CD8-positive, alpha-beta memory T cell (primary cell): ENCODE data around the gene CD300C. TPM values are rescaled to one million over a fixed set of nuclear protein-coding genes. Genes with fewer than 3 reads are reported as not detected.
A peak's percentile ranks its signal among the peaks of the same experiment; 100 is the strongest.

Experiments used
- CTCF ChIA-PET: fragments of 350-600 bp; sonication (Branson Sonifier 250); formaldehyde crosslinking; loops from one replicate; lab custom pipeline; 2021; ENCODE audit warnings: antibody characterized with exemption; lab: Charles Lee
- POLR2A ChIA-PET: fragments of 350-600 bp; sonication (Branson Sonifier 250); formaldehyde crosslinking; loops from one replicate; lab custom pipeline; 2021; ENCODE audit warnings: antibody characterized with exemption; lab: Charles Lee
- DNase-seq, 5 donors: peaks; one replicate each; pipeline versions ENCODE4 v3.0.0 to v3.0.0-alpha.2; 2020 to 2022; ENCODE audit warnings: mixed read lengths in 1 of 5
- H3K27ac ChIP-seq: one replicate; pipeline ENCODE4 v1.7.0; 2013; ENCODE audit warnings: low read depth, mild to moderate bottlenecking, low read length, moderate library complexity
- H3K27me3 ChIP-seq: 2 replicates; pipeline ENCODE4 v1.7.0; 2013; ENCODE audit warnings: low read length, mild to moderate bottlenecking; ENCODE audit not compliant: insufficient read depth, poor library complexity, severe bottlenecking
- H3K36me3 ChIP-seq: 2 replicates; pipeline ENCODE4 v1.7.0; 2013; ENCODE audit warnings: mild to moderate bottlenecking, low read length, moderate library complexity; ENCODE audit not compliant: insufficient read depth
- H3K4me1 ChIP-seq: 2 replicates; pipeline ENCODE4 v1.7.0; 2013; ENCODE audit warnings: mild to moderate bottlenecking, low read length, moderate library complexity; ENCODE audit not compliant: insufficient read depth
- H3K4me3 ChIP-seq: 2 replicates; pipeline ENCODE4 v1.7.0; 2013; ENCODE audit warnings: mild to moderate bottlenecking, low read length
- H3K9me3 ChIP-seq: 2 replicates; pipeline ENCODE4 v1.7.0; 2013; ENCODE audit warnings: mild to moderate bottlenecking, low read length
- H3K27ac Mint-ChIP-seq, 8 donors: one replicate each; pipeline ENCODE4 v1.8.0; 2020 to 2021; ENCODE audit warnings: mixed read lengths in 8 of 8, mild to moderate bottlenecking in 6 of 8, inconsistent platforms in 3 of 8, moderate library complexity in 3 of 8
- H3K27me3 Mint-ChIP-seq, 2 donors: one replicate each; pipeline ENCODE4 v1.8.0; 2020 to 2021; ENCODE audit warnings: mixed read lengths in 2 of 2, mild to moderate bottlenecking in 1 of 2, moderate library complexity in 1 of 2
- H3K36me3 Mint-ChIP-seq, 3 donors: one replicate each; pipeline ENCODE4 v1.8.0; 2020 to 2021; ENCODE audit warnings: mixed read lengths in 3 of 3, inconsistent platforms in 1 of 3, mild to moderate bottlenecking in 1 of 3
- H3K4me1 Mint-ChIP-seq, 3 donors: one replicate each; pipeline ENCODE4 v1.8.0; 2020 to 2021; ENCODE audit warnings: mixed read lengths in 3 of 3, inconsistent platforms in 1 of 3, mild to moderate bottlenecking in 1 of 3
- H3K4me3 Mint-ChIP-seq, 7 donors: one replicate each; pipeline ENCODE4 v1.8.0; 2020 to 2021; ENCODE audit warnings: mixed read lengths in 7 of 7, mild to moderate bottlenecking in 6 of 7, moderate library complexity in 4 of 7, inconsistent platforms in 2 of 7
- H3K9me3 Mint-ChIP-seq, 5 donors: one replicate each; pipeline ENCODE4 v1.8.0; 2020 to 2022; ENCODE audit warnings: mixed read lengths in 5 of 5, mild to moderate bottlenecking in 3 of 5, moderate library complexity in 2 of 5, inconsistent platforms in 1 of 5
- polyA plus RNA-seq: library from polyadenylated mRNA; unstranded; fragments of 300-500 nt; fragmentation: Illumina TruSeq; gene quantifications from one replicate; pipeline ENCODE4 v1.2.3, GENCODE V29; 2021
- total RNA-seq, 2 experiments: library from RNA; stranded (reverse); gene quantifications; one replicate each; pipeline ENCODE4 v1.2.3, GENCODE V29; 2021

The CD300C gene
- total and polyA plus RNA-seq, 3 experiments from 2014 or later = 0.20 TPM; not detected in 2

GRCh38 chr17:74527756-74528155, 18.2 kb downstream of the CD300C start:
- no peak overlapping the region for H3K4me3 ChIP-seq
- ChIA-PET CTCF (interaction anchor here (1.1 kb wide), 1 partner anchor 148 kb away, joined by 3 read pairs; no protein-coding TSS in a partner anchor), POLR2A (no interaction called here)
- H3K36me3 ChIP-seq = no peaks in the 10 kb centered on the region
- Mint-ChIP-seq H3K4me3 (no peak overlapping the region), H3K27me3 (peaks cover 26 to 82% of the 10 kb centered on the region in 2 donors), H3K9me3 (peaks cover 0 to 5% (median 5%) of the 10 kb centered on the region in 5 donors), H3K36me3 (no peaks in the 10 kb centered on the region), H3K4me1 (peaks cover 0 to under 1% (median 0%) of the 10 kb centered on the region in 3 donors), H3K27ac (no peak overlapping the region)
- H3K27me3 ChIP-seq = peaks cover 14% of the 10 kb centered on the region
- no peak for DNase-seq
- no peaks in the 10 kb centered on the region for H3K9me3 ChIP-seq
- H3K4me1 ChIP-seq = no peaks in the 10 kb centered on the region
- no peak overlapping the region for H3K27ac ChIP-seq

DNA sequence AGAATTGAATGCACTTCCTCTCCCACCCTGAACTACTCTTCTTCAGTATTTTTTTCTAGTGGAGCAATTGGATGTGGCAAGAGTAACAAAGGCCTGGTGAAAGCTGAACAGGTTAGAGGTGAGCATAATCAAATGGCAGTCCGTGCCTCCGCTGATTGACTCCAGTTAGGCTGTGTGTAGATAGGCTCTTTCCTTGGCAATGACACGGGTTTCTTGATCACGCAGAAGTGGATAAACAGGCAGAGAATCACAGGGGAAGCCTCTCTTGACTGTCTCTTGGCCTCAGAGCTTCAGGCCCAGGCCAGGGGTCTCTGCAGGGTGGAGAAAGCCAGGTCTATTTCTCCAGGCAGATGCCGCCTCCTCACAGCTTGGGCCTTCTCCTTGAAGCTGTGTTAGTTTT, 18.8 kb downstream of the CD300C start:
- Mint-ChIP-seq H3K9me3 (peaks cover 0 to 5% (median 5%) of the 10 kb centered on the region in 5 donors), H3K27me3 (peaks cover 26 to 82% of the 10 kb centered on the region in 2 donors)
- DNase-seq = no peak

GRCh38 chr17:74526681-74527080, 19.2 kb downstream of the CD300C start:
- H3K27me3 Mint-ChIP-seq = peaks cover 23 to 81% of the 10 kb centered on the region in 2 donors
- H3K9me3 Mint-ChIP-seq = peaks cover 0 to 5% (median 5%) of the 10 kb centered on the region in 5 donors
- Histone ChIP-seq H3K27ac (no peak overlapping the region), H3K9me3 (no peaks in the 10 kb centered on the region), H3K4me1 (no peaks in the 10 kb centered on the region), H3K4me3 (no peak overlapping the region), H3K27me3 (peaks cover 14% of the 10 kb centered on the region), H3K36me3 (no peaks in the 10 kb centered on the region)
- no peak for DNase-seq
- ChIA-PET POLR2A (no interaction called here), CTCF (no interaction called here)
- no peak overlapping the region for H3K4me3 Mint-ChIP-seq
- no peaks in the 10 kb centered on the region for H3K36me3 Mint-ChIP-seq
- no peak overlapping the region for H3K27ac Mint-ChIP-seq
- H3K4me1 Mint-ChIP-seq = peaks cover 0 to 2% (median 0%) of the 10 kb centered on the region in 3 donors

More for the DNA sequence above, 18.8 kb downstream of the CD300C start:
- Mint-ChIP-seq H3K4me3 (no peak overlapping the region), H3K27ac (no peak overlapping the region), H3K4me1 (no peaks in the 10 kb centered on the region), H3K36me3 (no peaks in the 10 kb centered on the region)
- H3K27me3 ChIP-seq = peaks cover 14% of the 10 kb centered on the region
- ChIA-PET POLR2A (no interaction called here), CTCF (no interaction called here)
- no peak overlapping the region for H3K27ac ChIP-seq
- no peak overlapping the region for H3K4me3 ChIP-seq
- H3K4me1 ChIP-seq = no peaks in the 10 kb centered on the region
- no peaks in the 10 kb centered on the region for H3K36me3 ChIP-seq
- H3K9me3 ChIP-seq = no peaks in the 10 kb centered on the region

GRCh38 chr17:74525781-74526288, 20.1 kb downstream of the CD300C start:
- Histone ChIP-seq H3K4me3 (no peak overlapping the region), H3K9me3 (no peaks in the 10 kb centered on the region), H3K4me1 (no peaks in the 10 kb centered on the region), H3K36me3 (no peaks in the 10 kb centered on the region), H3K27ac (no peak overlapping the region), H3K27me3 (peaks cover 14% of the 10 kb centered on the region)
- peak overlapping the region in 1 of 8 donors; percentile 92 for H3K27ac Mint-ChIP-seq
- CTCF ChIA-PET = no interaction called here
- H3K27me3 Mint-ChIP-seq = peaks cover 21 to 81% of the 10 kb centered on the region in 2 donors
- no peak for DNase-seq
- no peak overlapping the region for H3K4me3 Mint-ChIP-seq
- no peaks in the 10 kb centered on the region for H3K36me3 Mint-ChIP-seq
- H3K4me1 Mint-ChIP-seq = peaks cover 0 to 7% (median 5%) of the 10 kb centered on the region in 3 donors
- peaks cover 0 to 5% (median 5%) of the 10 kb centered on the region in 5 donors for H3K9me3 Mint-ChIP-seq
- POLR2A ChIA-PET = no interaction called here

GRCh38 chr17:74525465-74525725, 20.5 kb downstream of the CD300C start:
- CTCF ChIA-PET = no interaction called here
- H3K27me3 ChIP-seq = peaks cover 14% of the 10 kb centered on the region
- H3K4me1 ChIP-seq = no peaks in the 10 kb centered on the region
- no peaks in the 10 kb centered on the region for H3K36me3 Mint-ChIP-seq
- H3K27me3 Mint-ChIP-seq = peaks cover 21 to 79% of the 10 kb centered on the region in 2 donors
- DNase-seq = no peak
- no peaks in the 10 kb centered on the region for H3K36me3 ChIP-seq
- peaks cover 0 to 5% (median 5%) of the 10 kb centered on the region in 5 donors for H3K9me3 Mint-ChIP-seq
- H3K27ac Mint-ChIP-seq = no peak overlapping the region
- H3K4me1 Mint-ChIP-seq = peaks cover 0 to 7% (median 5%) of the 10 kb centered on the region in 3 donors
- POLR2A ChIA-PET = no interaction called here
- no peak overlapping the region for H3K4me3 ChIP-seq
- no peak overlapping the region for H3K27ac ChIP-seq
- H3K9me3 ChIP-seq = no peaks in the 10 kb centered on the region
- no peak overlapping the region for H3K4me3 Mint-ChIP-seq

DNA sequence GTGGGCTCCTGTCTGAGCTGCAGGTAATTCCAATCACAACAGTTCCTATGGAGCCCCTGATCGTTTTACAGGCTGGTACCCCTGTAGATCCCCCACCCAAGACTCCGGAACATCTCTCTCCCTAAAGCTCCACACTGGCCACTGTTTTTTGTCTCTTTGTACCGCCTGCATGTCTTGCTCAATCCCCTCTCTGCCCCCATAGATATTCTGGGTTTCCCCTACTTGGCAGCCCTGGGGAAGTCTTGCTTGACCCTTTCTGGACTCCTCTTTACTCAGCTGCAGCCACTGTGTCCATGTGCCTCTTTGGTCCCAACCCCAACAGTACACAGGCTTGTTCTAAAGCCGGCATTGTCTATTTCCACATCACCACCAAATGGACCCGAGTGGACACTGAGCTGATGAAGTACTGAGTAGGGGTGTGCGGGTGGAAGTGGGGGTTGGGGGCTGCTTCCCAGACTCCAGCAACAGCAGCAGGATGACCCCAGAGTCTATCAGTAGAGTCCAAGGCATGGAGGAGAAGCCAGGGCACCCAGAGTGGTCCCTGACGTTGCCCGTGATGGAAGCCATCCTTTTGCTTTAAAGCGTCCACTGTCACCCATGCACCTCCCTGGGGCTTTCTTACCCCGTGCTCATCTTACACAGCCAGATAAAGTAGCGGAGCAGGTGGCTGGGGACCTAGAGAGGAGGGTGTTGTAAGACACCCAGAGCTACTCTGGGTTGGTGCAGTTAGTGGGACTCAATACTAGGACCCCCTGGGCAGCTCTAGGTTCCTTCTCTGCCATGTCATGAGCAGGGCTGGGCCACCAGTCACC, 21.1 kb downstream of the CD300C start:
- Histone ChIP-seq H3K27ac (no peak overlapping the region), H3K4me3 (no peak overlapping the region), H3K4me1 (no peaks in the 10 kb centered on the region), H3K36me3 (no peaks in the 10 kb centered on the region), H3K9me3 (no peaks in the 10 kb centered on the region), H3K27me3 (peaks cover 14% of the 10 kb centered on the region)
- no peaks in the 10 kb centered on the region for H3K36me3 Mint-ChIP-seq
- ChIA-PET POLR2A (no interaction called here), CTCF (no interaction called here)
- peaks cover 21 to 77% of the 10 kb centered on the region in 2 donors for H3K27me3 Mint-ChIP-seq
- H3K4me3 Mint-ChIP-seq = no peak overlapping the region
- peaks cover 0 to 5% (median 5%) of the 10 kb centered on the region in 5 donors for H3K9me3 Mint-ChIP-seq
- no peak overlapping the region for H3K27ac Mint-ChIP-seq
- DNase-seq = no peak
- peaks cover 0 to 7% (median 7%) of the 10 kb centered on the region in 3 donors for H3K4me1 Mint-ChIP-seq

- no peaks in the 10 kb centered on the region for H3K9me3 ChIP-seq
- Mint-ChIP-seq H3K27ac (no peak overlapping the region), H3K36me3 (peaks cover 0 to 5% (median 1%) of the 10 kb centered on the region in 3 donors), H3K9me3 (peaks cover 0 to 10% (median 5%) of the 10 kb centered on the region in 5 donors), H3K27me3 (peaks cover 22 to 75% of the 10 kb centered on the region in 2 donors), H3K4me1 (peaks cover 0 to 7% (median 7%) of the 10 kb centered on the region in 3 donors), H3K4me3 (no peak overlapping the region)
- H3K4me3 ChIP-seq = no peak overlapping the region
- H3K4me1 ChIP-seq = no peaks in the 10 kb centered on the region
- ChIA-PET CTCF (no interaction called here), POLR2A (no interaction called here)
- no peak overlapping the region for H3K27ac ChIP-seq
- DNase-seq = no peak
- H3K27me3 ChIP-seq = peaks cover 14% of the 10 kb centered on the region
- H3K36me3 ChIP-seq = no peaks in the 10 kb centered on the region
Measured at GRCh38 chr17:74523308-74523707, 22.6 kb downstream of the CD300C start.

- H3K27ac Mint-ChIP-seq = no peak overlapping the region
- DNase-seq = no peak
Measured at GRCh38 chr17:74522381-74523105, 23.4 kb downstream of the CD300C start.

More at GRCh38 chr17:74522381-74523105, 23.4 kb downstream of the CD300C start:
- H3K4me1 Mint-ChIP-seq = peaks cover 0 to 7% (median 7%) of the 10 kb centered on the region in 3 donors
- CTCF ChIA-PET = no interaction called here
- POLR2A ChIA-PET = no interaction called here
- peaks cover 22 to 78% of the 10 kb centered on the region in 2 donors for H3K27me3 Mint-ChIP-seq
- Histone ChIP-seq H3K9me3 (no peaks in the 10 kb centered on the region), H3K36me3 (no peaks in the 10 kb centered on the region), H3K27me3 (peaks cover 11% of the 10 kb centered on the region), H3K27ac (no peak overlapping the region), H3K4me1 (no peaks in the 10 kb centered on the region), H3K4me3 (no peak overlapping the region)
- peaks cover 0 to 14% (median 5%) of the 10 kb centered on the region in 5 donors for H3K9me3 Mint-ChIP-seq
- H3K36me3 Mint-ChIP-seq = peaks cover 0 to 9% (median 1%) of the 10 kb centered on the region in 3 donors
- no peak overlapping the region for H3K4me3 Mint-ChIP-seq
